HG03432 (cell line): Measurements from ENCODE around the gene GIT2.
"Not testable (repeated sequence)": the region's sequence is repeated elsewhere in the genome, so short reads cannot be mapped to it uniquely, and the experiment has no call there.

ENCODE experiments used
- ATAC-seq: cut with Tn5 transposase; IDR thresholded peaks from one replicate; pipeline ENCODE4 v1.9.1; 2021; ENCODE audit warnings: mild to moderate bottlenecking, moderate library complexity; ENCODE audit not compliant: unreplicated experiment

GIT2 gene

GRCh38 chr12:110006115-110006514, 9.9 kb upstream of the GIT2 start:
- ATAC-seq = no peak

- ATAC-seq = peak; percentile 60
These were observed 9.3 kb upstream of the GIT2 start for GRCh38 chr12:110005319-110005973.

- ATAC-seq = peak; percentile 55
These were observed 8.4 kb upstream of the GIT2 start for GRCh38 chr12:110004598-110004997.

DNA sequence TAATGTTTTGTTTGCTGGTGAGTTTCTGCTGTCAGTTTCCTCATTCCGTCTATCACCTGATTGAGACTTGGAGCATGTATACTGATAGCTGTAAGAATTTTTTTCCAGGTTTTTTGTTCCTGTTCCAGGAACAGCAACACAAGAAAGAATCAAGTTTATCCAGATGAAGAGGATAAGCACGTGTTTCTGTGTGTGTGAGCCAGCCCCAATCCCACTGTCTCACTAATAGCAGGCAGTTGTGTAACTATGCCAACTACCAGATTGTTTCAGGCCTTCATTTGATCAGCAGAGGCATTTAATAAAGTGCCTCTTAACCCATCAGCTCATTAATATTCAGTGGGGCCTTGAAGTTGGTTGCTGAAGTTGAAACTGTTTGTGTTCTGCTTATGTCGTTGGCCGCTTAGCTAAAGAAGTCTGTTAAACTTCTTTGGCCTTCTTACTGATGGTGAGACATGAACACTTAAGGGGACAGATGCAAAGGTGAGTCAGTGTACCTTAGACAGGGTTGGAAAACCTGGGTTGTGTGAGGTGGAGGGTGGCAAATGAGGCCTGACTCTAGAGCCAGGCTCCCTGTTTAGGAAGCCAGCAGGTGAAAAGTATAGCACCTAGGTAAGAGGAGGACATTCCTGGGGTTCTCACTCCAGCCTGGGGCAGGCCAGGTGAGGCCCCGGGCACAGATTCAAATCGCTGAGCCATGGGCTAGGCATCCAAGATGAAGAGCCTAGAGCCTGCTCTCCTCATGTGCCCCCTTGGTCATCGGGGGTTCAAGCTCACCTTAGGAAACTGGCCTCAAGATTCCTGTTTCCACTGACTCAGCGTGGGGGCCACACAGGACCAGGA, 6.7 kb upstream of the GIT2 start:
- ATAC-seq = no peak

GRCh38 chr12:110001596-110001995, 5.4 kb upstream of the GIT2 start:
- ATAC-seq = no peak

- no peak for ATAC-seq
These were observed 3.9 kb upstream of the GIT2 start for GRCh38 chr12:109999983-110000505.

- ATAC-seq = no peak
These were observed 3.4 kb upstream of the GIT2 start for GRCh38 chr12:109999649-109999971.

GRCh38 chr12:109998904-109999648, 2.9 kb upstream of the GIT2 start, which contains the start of gene ANKRD13A:
Gene ANKRD13A, plus strand, starts transcription at chr12:109999430. Its CDS starts 259 bp downstream, at chr12:109999689.
- peak; percentile 56 for ATAC-seq

DNA sequence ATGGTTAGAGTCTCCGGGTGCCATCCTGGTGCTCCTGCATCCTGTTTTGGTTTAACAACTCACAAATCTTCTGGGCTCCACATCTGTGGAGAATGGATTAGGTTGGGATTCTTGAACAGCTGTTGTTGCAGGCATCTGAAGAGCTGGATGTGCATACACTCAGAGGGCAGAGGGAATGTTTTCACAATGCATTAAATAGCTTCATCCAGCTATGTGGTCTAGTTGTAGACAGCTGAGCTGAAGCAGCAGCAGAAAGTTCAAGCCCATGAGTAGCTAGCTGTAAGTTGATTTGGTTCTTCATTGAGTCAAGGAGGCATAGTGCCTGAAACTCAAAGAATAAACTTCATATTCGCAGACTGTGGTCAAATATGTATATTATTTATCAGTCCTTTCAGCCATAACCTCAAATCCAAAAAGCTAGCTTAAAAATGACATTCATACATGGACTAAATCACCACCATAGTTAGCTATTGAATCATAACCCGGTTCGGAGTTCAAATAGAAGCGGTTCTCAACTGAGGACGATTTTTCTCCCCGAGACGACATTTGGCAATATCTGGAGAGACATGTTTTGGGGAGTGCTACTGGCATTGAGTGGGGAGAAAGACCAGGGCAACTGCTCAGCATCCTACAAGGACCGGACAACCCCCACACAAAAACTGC, 2.2 kb upstream of the GIT2 start:
- ATAC-seq = no peak

DNA sequence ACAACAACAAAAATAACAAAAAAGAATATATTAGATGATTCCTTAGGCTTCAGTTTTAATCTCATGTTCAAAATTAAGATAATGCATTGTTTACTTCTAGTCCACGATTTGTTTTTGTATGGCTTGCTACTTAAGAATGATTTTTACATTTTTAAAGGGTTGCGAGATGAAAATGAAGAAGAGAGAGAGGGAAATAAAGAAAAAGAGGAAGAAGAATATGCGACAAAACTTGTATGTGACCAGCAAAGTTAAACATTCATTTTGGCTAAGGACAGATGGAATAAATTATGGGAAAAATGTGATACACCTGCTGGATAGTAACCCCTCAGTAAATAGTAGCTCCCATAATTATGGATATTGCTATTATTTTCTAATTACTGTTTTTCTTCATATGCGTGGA, 1.2 kb upstream of the GIT2 start:
- no peak for ATAC-seq

DNA sequence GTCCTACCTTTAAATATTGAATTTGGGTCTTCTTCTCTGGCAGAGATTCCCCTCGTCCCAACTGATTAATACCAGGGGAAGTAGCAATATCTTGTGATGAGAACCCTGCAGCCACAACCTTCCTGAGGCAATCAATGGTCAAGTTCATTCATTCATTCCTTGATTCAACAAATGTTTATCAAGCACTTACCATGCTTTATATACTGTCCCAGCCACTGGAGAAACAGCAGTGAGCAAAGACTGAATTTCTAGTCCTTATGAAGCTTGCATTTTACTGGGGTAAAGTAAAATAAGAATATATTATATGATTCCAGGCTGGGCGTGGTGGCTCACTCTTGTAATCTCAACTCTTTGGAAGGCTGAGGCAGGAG, 300 bp upstream of the GIT2 start:
- ATAC-seq = no peak

DNA sequence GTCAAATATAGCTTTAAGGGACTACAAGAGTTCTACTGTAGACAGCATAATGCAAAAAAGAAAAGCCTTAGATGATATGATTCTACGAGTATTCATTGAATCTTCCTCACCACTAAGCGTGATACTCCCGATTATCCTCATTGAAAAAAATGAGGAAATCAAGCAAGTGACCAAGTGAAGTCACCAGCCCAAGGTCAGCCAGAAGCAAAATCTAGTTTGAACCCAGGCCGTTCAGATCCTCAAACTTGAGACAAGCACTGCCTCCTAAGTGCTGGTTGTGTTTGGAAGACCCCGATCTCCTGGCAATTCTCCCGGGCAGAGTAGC, 845 bp downstream of the GIT2 start:
- no peak for ATAC-seq

DNA sequence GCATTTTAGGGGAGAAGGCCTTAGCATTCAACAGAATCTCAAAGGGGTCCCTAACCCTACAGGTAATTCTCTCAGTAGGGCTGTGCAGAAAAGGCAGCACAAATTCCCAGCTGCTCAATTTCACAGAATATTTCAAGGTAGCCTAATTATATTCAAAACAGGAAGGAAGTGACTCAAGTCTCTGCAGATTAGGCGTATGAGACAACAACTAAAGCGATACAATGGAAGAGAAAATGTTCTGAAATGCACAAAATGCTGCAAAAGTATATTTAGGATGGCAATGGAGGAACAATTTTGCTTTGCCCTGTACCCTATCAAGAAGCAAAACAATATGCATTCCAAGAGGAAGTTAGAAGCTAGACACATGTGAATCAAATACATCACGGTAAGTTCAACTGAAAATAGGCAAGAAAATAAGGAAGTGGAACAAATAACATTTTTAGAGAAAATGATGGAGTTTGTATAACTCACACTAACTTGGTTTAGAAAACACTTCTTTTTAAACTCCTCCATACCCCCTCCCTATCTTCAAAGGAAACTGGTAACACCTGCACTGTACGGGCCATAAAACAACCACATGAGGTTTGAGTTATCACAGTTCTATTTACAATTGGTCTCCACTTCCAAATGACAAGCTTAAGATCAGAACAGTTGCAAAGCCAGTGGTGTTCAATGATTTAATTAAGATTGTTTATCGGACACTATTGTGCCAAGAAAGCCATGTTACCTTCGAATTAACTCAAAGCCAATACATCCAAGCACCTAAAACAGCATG, 1.6 kb downstream of the GIT2 start:
- no peak for ATAC-seq

DNA sequence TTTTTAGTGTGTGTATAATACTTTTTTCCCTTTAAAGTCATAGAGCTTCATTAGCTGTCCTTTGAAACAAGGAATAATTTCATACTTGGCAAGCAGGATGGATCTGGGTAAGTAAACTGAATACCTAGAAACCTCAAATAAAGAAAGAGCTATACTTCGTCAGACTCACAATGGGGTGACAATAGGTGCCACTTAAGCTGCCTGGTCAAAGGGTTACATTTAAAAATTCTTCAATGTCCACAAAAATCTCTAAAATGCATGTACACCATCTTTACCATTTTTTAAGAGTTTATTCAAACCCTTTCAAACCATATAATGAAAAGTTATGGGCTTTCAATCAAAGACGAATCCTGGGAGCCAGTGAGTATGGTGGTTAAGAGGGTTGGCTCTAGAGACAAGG, 3.1 kb downstream of the GIT2 start:
- ATAC-seq = no peak

GRCh38 chr12:109991586-109991985, 4.6 kb downstream of the GIT2 start:
- ATAC-seq = no peak

DNA sequence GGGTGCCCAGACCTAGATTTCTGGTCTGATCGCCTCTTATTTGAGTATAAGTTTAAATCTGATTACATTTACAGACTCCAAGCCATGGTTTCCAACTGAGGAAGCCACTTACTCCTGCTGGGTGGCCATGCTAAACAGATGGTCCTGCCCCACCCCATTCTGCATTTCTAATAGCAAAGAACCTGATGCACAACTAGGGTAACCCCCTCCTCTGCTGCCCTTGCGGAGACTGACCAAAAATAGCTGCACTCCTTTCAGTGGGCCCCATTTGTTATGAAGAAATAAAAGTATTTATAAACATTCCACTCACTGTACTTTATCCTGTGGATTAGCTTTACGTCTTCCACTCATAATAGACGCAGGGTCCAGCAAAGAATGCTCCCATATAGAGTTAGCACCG, 6.8 kb downstream of the GIT2 start:
- ATAC-seq = no peak

DNA sequence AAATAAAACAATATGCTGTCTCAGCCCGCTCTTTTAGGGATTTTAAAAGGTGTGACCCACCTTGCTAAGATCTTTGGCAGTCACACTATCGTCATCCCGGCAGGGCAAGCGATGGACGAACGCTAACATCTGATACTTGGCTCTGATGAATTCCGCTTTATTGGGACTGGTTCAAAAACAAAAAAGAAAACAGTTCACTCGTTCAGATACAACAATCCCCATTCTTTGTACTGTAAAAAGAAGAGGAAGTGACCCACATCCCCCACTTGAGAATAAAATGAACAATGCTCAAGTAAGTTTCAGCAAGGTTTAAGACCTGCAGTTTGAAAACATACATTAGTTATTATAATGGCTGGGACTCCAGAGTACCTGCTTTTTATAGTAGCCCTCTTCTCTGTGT, 7.3 kb downstream of the GIT2 start:
- no peak for ATAC-seq

GRCh38 chr12:109988274-109988673, 7.9 kb downstream of the GIT2 start:
- ATAC-seq = no peak

GRCh38 chr12:109987615-109988014, 8.6 kb downstream of the GIT2 start:
- ATAC-seq = no peak

GRCh38 chr12:109986236-109986635, 9.9 kb downstream of the GIT2 start:
- not testable (repeated sequence) for ATAC-seq
